Fibroblast of pulmonary artery (primary cell): ENCODE measurements around the gene C6orf163.

Source experiments
- DNase-seq: peaks from one replicate; pipeline ENCODE4 v3.0.0-alpha.2; 2010; ENCODE audit warnings: low read depth
- H3K4me3 ChIP-seq: replicated peaks from 2 replicates; pipeline ENCODE4 v1.5.1; 2011; ENCODE audit warnings: low read depth, mild to moderate bottlenecking, control low read depth, low read length, moderate library complexity
- TF ChIP-seq, protein P1 (sequence below): IDR thresholded peaks from 2 replicates; pipeline ENCODE4 v1.5.1; 2011; ENCODE audit warnings: mild to moderate bottlenecking, control low read depth, low read length, inconsistent platforms; ENCODE audit errors: missing control alignments

C6orf163 gene

DNA sequence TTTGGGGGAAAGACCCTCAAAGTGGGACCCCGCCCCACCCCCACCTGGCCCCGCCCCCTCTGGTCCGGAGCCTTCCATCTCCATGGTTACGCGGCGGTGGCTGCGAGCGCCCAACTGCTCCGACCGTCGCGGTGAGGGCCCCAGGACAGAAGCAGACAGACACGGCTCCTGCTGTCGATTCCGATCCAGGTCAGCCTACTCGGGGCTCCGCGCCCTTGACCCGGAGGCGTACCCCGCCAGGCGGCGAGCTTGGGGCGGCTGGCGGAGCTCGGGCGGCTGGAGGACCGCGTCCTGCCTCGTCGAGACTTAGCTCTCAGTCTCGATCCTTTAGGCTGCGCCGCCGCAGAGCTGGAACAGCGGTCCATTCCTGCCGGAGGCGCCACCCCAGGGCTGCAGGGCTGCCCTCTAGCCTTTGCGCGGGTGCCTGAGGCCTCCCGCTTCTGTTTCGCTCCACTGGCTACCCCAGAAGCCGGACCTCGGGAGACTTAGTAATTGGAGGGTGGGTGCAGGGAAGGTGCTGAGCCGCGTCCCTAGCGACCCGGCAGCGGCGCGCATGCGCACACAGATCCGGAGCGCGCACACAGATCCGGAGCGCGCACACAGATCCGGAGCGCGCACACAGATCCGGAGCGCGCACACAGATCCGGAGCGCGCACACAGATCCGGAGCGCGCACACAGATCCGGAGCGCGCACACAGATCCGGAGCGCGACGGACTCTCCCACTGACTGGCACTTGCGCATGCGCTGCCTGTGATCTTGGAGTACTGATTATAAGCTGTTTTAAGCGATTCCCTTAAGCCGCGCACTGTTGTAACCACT, 63.5 kb downstream of the C6orf163 start, which contains the start of gene CFAP206:
TSS of gene CFAP206 (plus strand) at position 72 of the 820 bp plus-strand sequence. CDS start 1,868 bp downstream, outside the sequence.
- peak; percentile 88 for DNase-seq
- TF ChIP-seq, protein P1, sequence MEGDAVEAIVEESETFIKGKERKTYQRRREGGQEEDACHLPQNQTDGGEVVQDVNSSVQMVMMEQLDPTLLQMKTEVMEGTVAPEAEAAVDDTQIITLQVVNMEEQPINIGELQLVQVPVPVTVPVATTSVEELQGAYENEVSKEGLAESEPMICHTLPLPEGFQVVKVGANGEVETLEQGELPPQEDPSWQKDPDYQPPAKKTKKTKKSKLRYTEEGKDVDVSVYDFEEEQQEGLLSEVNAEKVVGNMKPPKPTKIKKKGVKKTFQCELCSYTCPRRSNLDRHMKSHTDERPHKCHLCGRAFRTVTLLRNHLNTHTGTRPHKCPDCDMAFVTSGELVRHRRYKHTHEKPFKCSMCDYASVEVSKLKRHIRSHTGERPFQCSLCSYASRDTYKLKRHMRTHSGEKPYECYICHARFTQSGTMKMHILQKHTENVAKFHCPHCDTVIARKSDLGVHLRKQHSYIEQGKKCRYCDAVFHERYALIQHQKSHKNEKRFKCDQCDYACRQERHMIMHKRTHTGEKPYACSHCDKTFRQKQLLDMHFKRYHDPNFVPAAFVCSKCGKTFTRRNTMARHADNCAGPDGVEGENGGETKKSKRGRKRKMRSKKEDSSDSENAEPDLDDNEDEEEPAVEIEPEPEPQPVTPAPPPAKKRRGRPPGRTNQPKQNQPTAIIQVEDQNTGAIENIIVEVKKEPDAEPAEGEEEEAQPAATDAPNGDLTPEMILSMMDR, result no peak
- H3K4me3 ChIP-seq, result peak within 1 kb of the TSS; percentile 91

DNA sequence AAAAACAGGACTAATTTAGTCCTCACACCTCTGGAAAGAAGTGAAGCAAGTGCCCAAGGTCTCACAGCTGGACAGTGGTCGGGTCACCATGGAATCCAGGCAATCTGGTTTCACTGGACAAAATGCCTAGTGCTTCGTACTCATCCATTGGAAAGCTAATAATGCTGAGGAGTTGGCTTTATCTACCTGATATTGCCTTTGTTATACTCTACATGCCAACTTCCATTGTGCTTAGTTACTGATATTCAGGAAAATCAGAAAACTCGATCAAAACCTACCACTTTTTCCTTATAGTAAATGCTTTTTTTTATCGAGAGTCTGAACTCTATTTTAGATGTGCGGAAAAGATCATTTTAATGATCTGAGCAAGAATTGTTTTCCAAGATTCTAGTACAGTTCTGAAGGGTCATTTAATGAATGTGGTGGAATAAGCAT, 64.1 kb downstream of the C6orf163 start:
- TF ChIP-seq, protein P1, result no peak
- DNase-seq, result no peak
- H3K4me3 ChIP-seq, result peak overlapping the region; percentile 91
